SK-N-SH (cell line): ENCODE results near the gene SLC27A2. TPM values are rescaled to one million over a fixed set of nuclear protein-coding genes. Genes with fewer than 3 reads are reported as not detected.
A peak's percentile ranks its signal among the peaks of the same experiment; 100 is the strongest.
"Not testable (repeated sequence)": the region's sequence is repeated elsewhere in the genome, so short reads cannot be mapped to it uniquely, and the experiment has no call there.

Source experiments
- CTCF ChIA-PET: fragments of 300-600, 350-600 bp; formaldehyde crosslinking; extraction: SDS; loops from one replicate; lab custom pipeline; 2021; lab: Yijun Ruan, JAX
- POLR2A ChIA-PET: fragments of 350-600 bp; sonication (Branson Sonifier 250); formaldehyde crosslinking; extraction: SDS; loops from one replicate; lab custom pipeline; 2020; ENCODE audit warnings: antibody characterized with exemption, inconsistent platforms; lab: Yijun Ruan, JAX
- DNase-seq: peaks from one replicate; pipeline ENCODE4 v3.0.0; 2012
- H2AFZ ChIP-seq: fragments of 200-600 bp; sonication (generic); 2 replicates; pipeline ENCODE4 v1.8.1; 2016; ENCODE audit warnings: antibody characterized with exemption, mild to moderate bottlenecking, low read depth
- H3F3A ChIP-seq: fragments of 200-600 bp; sonication (generic); replicated peaks from 2 replicates; pipeline ENCODE3; 2016; ENCODE audit warnings: antibody characterized with exemption, mild to moderate bottlenecking; ENCODE audit not compliant: insufficient read depth
- H3K27ac ChIP-seq, 2 experiments: fragments of 200-500 bp in 1 of 2; fragments of 200-600 bp in 1 of 2; sonication (Bioruptor generic) in 1 of 2; sonication (generic), shearing (Covaris generic) in 1 of 2; 2 replicates each; pipeline versions ENCODE4 v1.5.1 to v1.6.1; 2014 to 2016; ENCODE audit warnings: low read depth in 2 of 2, inconsistent platforms in 1 of 2, low read length in 1 of 2, mild to moderate bottlenecking in 1 of 2, mixed read lengths in 1 of 2
- H3K27me3 ChIP-seq: fragments of 200-600 bp; sonication (generic), shearing (Covaris generic); 2 replicates; pipeline ENCODE4 v1.6.1; 2016; ENCODE audit warnings: mixed run types; ENCODE audit not compliant: insufficient read depth
- H3K36me3 ChIP-seq, 2 experiments: fragments of 200-500 bp in 1 of 2; fragments of 200-600 bp in 1 of 2; sonication (Bioruptor generic) in 1 of 2; sonication (generic) in 1 of 2; replicated peaks in 1 of 2; 2 replicates each; pipeline versions ENCODE3 to v1.5.1; 2014 to 2016; ENCODE audit warnings: low read length in 1 of 2, mild to moderate bottlenecking in 1 of 2; ENCODE audit not compliant: insufficient read depth in 2 of 2, control insufficient read depth in 1 of 2
- H3K4me1 ChIP-seq, 2 experiments: fragments of 200-500 bp in 1 of 2; fragments of 200-600 bp in 1 of 2; sonication (Bioruptor generic) in 1 of 2; sonication (generic), shearing (Covaris generic) in 1 of 2; 2 replicates each; pipeline versions ENCODE4 v1.5.1 to v1.6.1; 2014 to 2016; ENCODE audit warnings: low read depth in 1 of 2, low read length in 1 of 2, mixed run types in 1 of 2; ENCODE audit not compliant: insufficient read depth in 2 of 2, control insufficient read depth in 1 of 2
- H3K4me2 ChIP-seq: fragments of 200-600 bp; sonication (generic), shearing (Covaris generic); 2 replicates; pipeline ENCODE4 v1.6.1; 2017; ENCODE audit warnings: mixed run types
- H3K4me3 ChIP-seq, 2 experiments: fragments of 200-500 bp in 1 of 2; fragments of 200-600 bp in 1 of 2; sonication (Bioruptor generic) in 1 of 2; sonication (generic), shearing (Covaris generic) in 1 of 2; 2 replicates each; pipeline versions ENCODE4 v1.5.1 to v1.8.1; 2014 to 2016; ENCODE audit warnings: low read depth in 2 of 2, inconsistent platforms in 1 of 2, low read length in 1 of 2, mild to moderate bottlenecking in 1 of 2, mixed read lengths in 1 of 2, moderate library complexity in 1 of 2
- H3K79me2 ChIP-seq: fragments of 200-600 bp; sonication (generic); 2 replicates; pipeline ENCODE4 v1.8.1; 2017; ENCODE audit warnings: mild to moderate bottlenecking; ENCODE audit not compliant: insufficient read depth
- H3K9ac ChIP-seq: fragments of 200-600 bp; sonication (generic); 2 replicates; pipeline ENCODE4 v1.6.1; 2017; ENCODE audit warnings: mixed run types
- H3K9me2 ChIP-seq: fragments of 200-600 bp; sonication (generic); 2 replicates; pipeline ENCODE4 v1.6.1; 2017; ENCODE audit warnings: mixed run types
- H3K9me3 ChIP-seq: fragments of 200-600 bp; sonication (generic); 2 replicates; pipeline ENCODE4 v1.6.1; 2017; ENCODE audit warnings: mixed run types, mild to moderate bottlenecking, moderate library complexity
- H4K20me1 ChIP-seq: fragments of 200-600 bp; sonication (generic); 2 replicates; pipeline ENCODE4 v1.6.1; 2017; ENCODE audit warnings: mild to moderate bottlenecking, mixed run types; ENCODE audit not compliant: insufficient read depth
- CHD2 ChIP-seq: fragments of 150-350 bp; IDR thresholded peaks from 2 replicates; pipeline ENCODE4 v1.6.1; 2018; ENCODE audit warnings: low read length; ENCODE audit not compliant: partially characterized antibody
- CTCF ChIP-seq: fragments of 200-600 bp; sonication (generic); IDR thresholded peaks from 2 replicates; pipeline ENCODE4 v1.6.1; 2017; ENCODE audit warnings: antibody characterized with exemption, mild to moderate bottlenecking, moderate library complexity
- EZH2phosphoT487 ChIP-seq: fragments of 200-600 bp; sonication (generic); IDR thresholded peaks from 2 replicates; pipeline ENCODE4 v1.6.1; 2017; ENCODE audit warnings: low read depth, mixed run types, mild to moderate bottlenecking, antibody characterized with exemption, moderate library complexity, borderline replicate concordance
- IRF3 ChIP-seq: fragments of 150-350 bp; IDR thresholded peaks from 2 replicates; pipeline ENCODE4 v1.6.1; 2016; ENCODE audit warnings: mild to moderate bottlenecking, low read depth, low read length
- MAX ChIP-seq: IDR thresholded peaks from 2 replicates; pipeline ENCODE4 v1.4.0; 2012; ENCODE audit warnings: low read depth
- MEF2A ChIP-seq: IDR thresholded peaks from 2 replicates; pipeline ENCODE4 v1.4.0; 2012; ENCODE audit warnings: low read depth, borderline replicate concordance
- MXI1 ChIP-seq: IDR thresholded peaks from 2 replicates; pipeline ENCODE4 v1.6.1; 2012; ENCODE audit warnings: mild to moderate bottlenecking, low read depth, low read length, improper control_type of control experiment
- POLR2AphosphoS5 ChIP-seq: IDR thresholded peaks from 2 replicates; pipeline ENCODE4 v1.6.1; 2012; ENCODE audit warnings: low read depth, low read length
- REST ChIP-seq: IDR thresholded peaks from 2 replicates; pipeline ENCODE4 v1.6.1; 2012; ENCODE audit warnings: mild to moderate bottlenecking, low read depth, low read length, moderate library complexity
- SMC3 ChIP-seq: IDR thresholded peaks from 2 replicates; pipeline ENCODE4 v1.6.1; 2012; ENCODE audit warnings: low read depth, low read length, improper control_type of control experiment
- YY1 ChIP-seq: IDR thresholded peaks from 2 replicates; pipeline ENCODE4 v1.4.0; 2012; ENCODE audit warnings: low read depth, mild to moderate bottlenecking
- WGBS: methylation state at CpG from one replicate; pipeline ENCODE4 v1.1.6; 2017; ENCODE audit warnings: low lambda C conversion rate; 5-methylcytosine and 5-hydroxymethylcytosine counted together
- polyA plus RNA-seq, 3 experiments: library from polyadenylated mRNA; depleted of rRNA; stranded (reverse); fragments of >200 nt; gene quantifications; 2 replicates each; pipeline ENCODE4 v1.2.3, GENCODE V29; 2012

The SLC27A2 gene
- polyA plus RNA-seq (2012; rRNA removed): 0.49 and 0.65 TPM in 2 replicates
- 0.35 and 0.42 TPM in 2 replicates for polyA plus RNA-seq (2012; cell fraction: cytosol; rRNA removed)
- 0.18 and 0.57 TPM in 2 replicates for polyA plus RNA-seq (2012; cell fraction: nucleus; rRNA removed)

- no peaks in the 10 kb centered on the region for H3K79me2 ChIP-seq
Observed at GRCh38 chr15:50181969-50182218, at the start of gene SLC27A2. Gene SLC27A2 (plus strand): TSS chr15:50182196. CDS start chr15:50182428, 232 bp downstream.

GRCh38 chr15:50132251-50132984, 49.6 kb upstream of the SLC27A2 start:
- H3F3A ChIP-seq, H3K27ac ChIP-seq, H3K27me3 ChIP-seq, H3K9me2 ChIP-seq, H3K4me2 ChIP-seq, H3K79me2 ChIP-seq, POLR2A ChIA-PET, H3K36me3 ChIP-seq, H3K4me3 ChIP-seq, H3K9me3 ChIP-seq, DNase-seq, CTCF ChIA-PET, H3K4me1 ChIP-seq, H2AFZ ChIP-seq, H4K20me1 ChIP-seq, H3K9ac ChIP-seq: not testable (repeated sequence)
- 81% methylated on average over 3 of the region's 3 CpGs for WGBS

More at GRCh38 chr15:50181969-50182218, at the start of gene SLC27A2:
- no peak within 1 kb of the TSS for H3K9ac ChIP-seq
- no peaks in the 10 kb centered on the region for H3F3A ChIP-seq
- no peaks in the 10 kb centered on the region for H3K9me3 ChIP-seq
- ChIA-PET POLR2A (interaction anchor here (1.1 kb wide), 1 partner anchor 174 kb away, joined by 4 read pairs; no protein-coding TSS in a partner anchor), CTCF (interaction anchor here (1.0 to 2.8 kb wide), 4 partner anchors 17 to 139 kb away, joined by 3 to 16 read pairs (median 4); no protein-coding TSS in a partner anchor)
- DNase-seq: peak; percentile 86
- no peaks in the 10 kb centered on the region for H3K36me3 ChIP-seq
- H3K27me3 ChIP-seq: no peaks in the 10 kb centered on the region; the same call in 1 of the 2 replicates
- no peak within 1 kb of the TSS for H3K27ac ChIP-seq
- peak within 1 kb of the TSS; percentile 56; the same call in 1 of the 2 replicates for H2AFZ ChIP-seq
- WGBS: 19% methylated on average over 7 of the region's 17 CpGs
- no peaks in the 10 kb centered on the region for H3K9me2 ChIP-seq
- no peak for TF ChIP-seq MEF2A
- no peak for TF ChIP-seq IRF3
- TF ChIP-seq CTCF: peak; percentile 36
- no peak for TF ChIP-seq MXI1
- peak; percentile 21; the same call in 1 of the 2 replicates for TF ChIP-seq SMC3
- no peak for TF ChIP-seq EZH2phosphoT487
- TF ChIP-seq MAX: no peak
- no peak for TF ChIP-seq YY1
- TF ChIP-seq CHD2: no peak
- no peak for TF ChIP-seq POLR2AphosphoS5
- no peak for TF ChIP-seq REST
- H4K20me1 ChIP-seq: no peaks in the 10 kb centered on the region
- peak within 1 kb of the TSS; percentile 84 for H3K4me2 ChIP-seq
- H3K4me1 ChIP-seq: peaks cover 0 to 8% of the 10 kb centered on the region in 2 experiments; a peak in 1 of 4 replicates
- peak within 1 kb of the TSS; percentile 56 to 58 for H3K4me3 ChIP-seq
